Amygdala (tissue), 56 donors: ENCODE results near the gene WDR62.

Experiments
- DNase-seq, 56 donors: peaks; one replicate each; lab custom pipeline; 2025; lab: John Stamatoyannopoulos, UW

Gene WDR62

DNA sequence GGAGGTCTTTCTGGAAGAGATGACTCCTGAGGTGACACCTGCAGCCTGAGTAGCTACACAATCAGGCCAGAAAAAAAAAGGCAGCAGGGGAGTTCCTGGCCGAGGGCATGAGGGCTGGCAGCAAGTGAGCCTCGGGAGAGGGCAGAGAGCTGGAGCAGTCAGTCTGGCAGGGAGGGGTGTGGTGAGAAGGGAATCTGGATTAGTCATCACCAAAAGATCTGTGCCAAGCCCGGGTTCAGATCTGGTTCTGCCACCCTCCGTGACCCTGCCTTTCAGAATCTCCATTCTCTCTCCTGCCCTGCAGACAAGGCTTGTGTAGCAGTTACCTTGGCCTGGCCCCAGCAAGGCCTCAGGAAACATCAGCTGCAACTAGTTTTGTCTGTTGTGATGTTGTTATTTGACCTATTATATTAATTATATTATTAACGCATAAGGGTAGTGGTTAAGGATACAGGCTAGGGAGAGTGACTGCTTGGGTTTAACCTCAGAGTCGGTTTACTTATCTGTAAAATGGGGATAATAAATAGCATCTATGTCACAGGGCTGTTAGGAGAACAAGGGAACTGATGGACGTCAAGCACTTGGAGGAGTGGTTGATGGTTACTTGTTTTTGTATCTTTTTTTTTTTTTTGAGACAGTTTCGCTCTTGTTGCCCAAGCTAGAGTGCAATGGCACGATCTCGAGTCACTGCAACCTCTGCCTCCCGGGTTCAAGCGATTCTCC lies 82.4 kb downstream of the WDR62 start:
- DNase-seq = peak in 3 of 56 donors; percentile 7 to 43 (median 19)

DNA sequence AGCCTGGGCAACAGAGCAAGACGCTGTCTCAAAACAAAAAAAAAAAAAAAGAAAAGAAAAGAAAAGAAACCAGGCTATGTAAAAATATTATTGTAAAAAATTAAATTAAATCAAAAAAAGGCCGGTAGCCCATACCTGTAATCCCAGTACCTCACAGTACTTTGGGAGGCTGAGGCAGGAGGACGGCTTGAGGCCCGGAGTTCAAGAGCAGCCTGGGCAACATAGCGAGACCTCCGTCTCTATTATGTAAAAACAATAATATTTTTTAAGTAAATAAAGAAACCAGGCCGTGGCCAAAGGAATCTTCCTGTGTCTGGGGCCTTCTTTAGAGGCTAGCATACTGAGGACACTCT lies 84.4 kb downstream of the WDR62 start:
- DNase-seq = no peak

GRCh38 chr19:36139473-36140303 lies 85.0 kb downstream of the WDR62 start, which contains the start of gene CAPNS1:
Gene CAPNS1, plus strand, starts transcription at chr19:36140066. Its CDS starts 946 bp downstream, at chr19:36141012.
- DNase-seq = peak; percentile 66 to 99 (median 91)

GRCh38 chr19:36140304-36141038 lies 85.8 kb downstream of the WDR62 start:
- peak in 18 of 56 donors; percentile 29 to 71 (median 48) for DNase-seq

DNA sequence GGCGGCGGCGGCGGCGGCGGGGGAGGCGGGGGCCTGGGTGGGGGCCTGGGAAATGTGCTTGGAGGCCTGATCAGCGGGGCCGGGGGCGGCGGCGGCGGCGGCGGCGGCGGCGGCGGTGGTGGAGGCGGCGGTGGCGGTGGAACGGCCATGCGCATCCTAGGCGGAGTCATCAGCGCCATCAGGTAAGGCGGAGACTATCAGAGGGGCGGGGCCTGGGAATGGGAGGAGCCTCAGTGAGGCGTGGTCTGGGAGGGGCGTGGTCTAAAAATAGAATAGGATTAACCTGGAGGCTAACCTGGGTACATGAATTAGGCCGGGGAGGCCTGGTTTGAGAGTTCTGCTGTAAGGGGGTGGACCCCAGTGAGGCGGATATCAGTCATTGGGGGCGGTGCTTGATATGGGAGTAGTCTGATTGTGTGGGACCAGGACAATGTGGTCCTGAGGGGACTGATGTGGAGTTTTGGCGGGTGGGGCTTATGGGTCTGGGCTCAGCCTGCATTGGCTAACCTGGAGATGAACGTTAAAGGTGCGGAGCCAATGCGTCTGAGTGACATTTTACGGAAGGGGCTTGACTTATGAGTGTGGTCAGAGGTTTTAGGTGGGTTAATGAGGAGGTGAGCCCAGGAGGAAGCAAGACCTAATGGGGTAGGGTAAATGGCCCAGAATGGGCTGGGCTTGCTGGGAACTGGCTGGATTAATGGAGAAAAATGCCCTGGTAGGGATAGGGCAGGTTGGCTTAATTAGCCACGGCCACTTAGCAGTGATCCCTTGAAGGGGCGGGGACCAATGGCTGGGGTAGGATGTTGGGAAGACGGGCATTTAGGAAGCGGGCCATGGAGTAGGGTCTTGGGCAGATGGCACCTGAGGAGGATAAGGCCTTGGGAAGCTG lies 86.6 kb downstream of the WDR62 start:
- DNase-seq = peak in 51 of 56 donors; percentile 7 to 84 (median 50)

GRCh38 chr19:36142046-36142445 lies 87.3 kb downstream of the WDR62 start:
- DNase-seq = no peak

DNA sequence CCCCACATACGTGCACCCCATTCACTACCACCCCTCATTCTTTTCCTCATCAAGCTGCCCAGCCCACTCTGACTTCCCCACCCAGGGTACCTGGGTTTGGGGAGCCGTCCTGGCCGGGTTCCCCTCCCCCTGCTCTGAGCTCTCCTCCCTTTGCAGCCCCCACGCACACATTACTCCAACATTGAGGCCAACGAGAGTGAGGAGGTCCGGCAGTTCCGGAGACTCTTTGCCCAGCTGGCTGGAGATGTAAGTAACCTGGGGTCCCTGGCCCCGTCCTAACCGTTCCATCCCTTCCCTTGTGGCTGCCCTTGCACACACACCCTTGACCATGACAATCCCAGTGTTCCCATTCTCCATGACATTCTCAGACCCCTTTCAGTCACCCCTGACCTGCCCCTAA lies 87.8 kb downstream of the WDR62 start:
- no peak for DNase-seq

- no peak for DNase-seq
Measured at GRCh38 chr19:36144624-36145023, 89.9 kb downstream of the WDR62 start.

GRCh38 chr19:36149673-36150406 lies 95.1 kb downstream of the WDR62 start:
- DNase-seq = no peak

GRCh38 chr19:36150586-36150985 lies 95.9 kb downstream of the WDR62 start:
- no peak for DNase-seq

GRCh38 chr19:36151144-36152018 lies 96.7 kb downstream of the WDR62 start:
- DNase-seq = peak in 1 of 56 donors; percentile 12

DNA sequence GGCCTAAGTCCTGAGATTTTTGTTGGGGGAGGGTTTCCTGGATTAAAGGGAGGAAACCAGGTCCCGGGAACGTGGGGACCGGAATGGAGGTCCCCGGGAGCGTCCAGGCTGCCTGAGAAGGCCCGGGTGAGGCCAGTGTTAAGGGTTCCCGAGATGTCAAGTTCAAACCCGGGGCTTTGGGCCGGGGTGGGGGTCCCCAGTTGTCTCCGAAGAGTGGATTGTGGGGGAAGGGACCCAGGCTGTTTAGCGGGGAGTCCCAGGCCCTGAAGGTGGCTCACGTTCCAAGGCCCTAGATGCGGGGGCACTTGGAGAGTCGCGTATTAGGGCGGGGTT lies 97.3 kb downstream of the WDR62 start:
- no peak for DNase-seq

- peak in 8 of 56 donors; percentile 11 to 35 (median 24) for DNase-seq
Measured at GRCh38 chr19:36152352-36153091, 97.8 kb downstream of the WDR62 start, which contains the start of gene COX7A1. Gene COX7A1, minus strand, starts transcription at chr19:36152447. Its CDS starts 40 bp downstream, at chr19:36152407.

DNA sequence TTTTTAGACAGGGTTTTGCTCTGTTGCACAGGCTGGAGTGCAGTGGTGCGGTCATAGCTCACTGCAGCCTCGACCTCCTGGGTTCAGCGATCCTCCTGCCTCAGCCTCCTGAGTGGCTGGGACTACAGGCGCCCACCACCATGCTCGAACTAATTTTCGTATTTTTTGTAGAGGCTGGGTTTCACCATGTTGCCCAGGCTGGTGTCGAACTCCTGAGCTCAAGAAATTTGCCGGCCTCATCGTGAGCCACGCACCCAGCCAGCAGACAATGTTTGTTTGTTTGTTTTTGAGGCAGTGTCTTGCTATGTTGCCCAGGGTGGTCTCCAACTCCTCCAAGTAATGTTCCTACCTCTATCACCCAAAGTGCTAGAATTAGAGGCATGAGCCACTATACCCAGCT lies 98.4 kb downstream of the WDR62 start:
- DNase-seq = no peak
